ENCODE measurements around the gene STARD4.

Gene STARD4

DNA sequence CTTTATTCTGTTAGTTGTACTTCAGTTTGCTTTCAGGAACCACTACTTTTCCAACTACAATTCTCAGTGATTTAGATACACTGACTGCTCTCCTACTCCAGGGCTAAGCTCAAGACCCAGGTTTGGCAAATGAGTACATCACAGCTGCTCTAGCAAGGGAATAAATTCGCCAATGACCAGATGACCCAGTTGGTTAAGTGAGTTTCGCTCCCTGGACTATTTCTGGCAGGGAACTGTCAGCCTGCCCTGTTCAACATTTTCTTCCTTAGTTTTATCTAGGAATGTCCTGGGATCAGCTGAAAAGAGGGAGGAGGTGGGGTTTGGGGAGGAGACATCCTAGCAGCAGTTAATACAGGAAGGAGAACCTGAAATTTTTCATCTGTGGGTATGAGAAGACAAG lies 6.4 kb upstream of the STARD4 start:
- Histone ChIP-seq H3K9ac (ENCODE audit: low read depth, low read length) (no peak overlapping the region), H3K36me3 (ENCODE audit: insufficient read depth, low read depth, low read length) (no peaks in the 10 kb centered on the region), H3K9me3 (ENCODE audit: insufficient read depth, low read depth, low read length) (no peaks in the 10 kb centered on the region), H3K27me3 (ENCODE audit: insufficient read depth, low read length) (no peaks in the 10 kb centered on the region), H3K4me3 (ENCODE audit: low read length) (no peak overlapping the region), H3K4me1 (ENCODE audit: insufficient read depth, low read length) (peaks cover 5% of the 10 kb centered on the region; the same call in 1 of the 2 replicates), H3K27ac (ENCODE audit: low read length) (no peak overlapping the region)

- no peaks in the 10 kb centered on the region for H3K36me3 ChIP-seq (ENCODE audit: insufficient read depth, low read depth, low read length)
- H3K27ac ChIP-seq (ENCODE audit: low read length): no peak overlapping the region
- peaks cover 10% of the 10 kb centered on the region; the same call in 1 of the 2 replicates for H3K4me1 ChIP-seq (ENCODE audit: insufficient read depth, low read length)
- no peaks in the 10 kb centered on the region for H3K27me3 ChIP-seq (ENCODE audit: insufficient read depth, low read length)
- no peak overlapping the region for H3K9ac ChIP-seq (ENCODE audit: low read depth, low read length)
- no peak overlapping the region for H3K4me3 ChIP-seq (ENCODE audit: low read length)
- no peaks in the 10 kb centered on the region for H3K9me3 ChIP-seq (ENCODE audit: insufficient read depth, low read depth, low read length)
Measured at GRCh38 chr5:111517853-111518501, 5.6 kb upstream of the STARD4 start.

DNA sequence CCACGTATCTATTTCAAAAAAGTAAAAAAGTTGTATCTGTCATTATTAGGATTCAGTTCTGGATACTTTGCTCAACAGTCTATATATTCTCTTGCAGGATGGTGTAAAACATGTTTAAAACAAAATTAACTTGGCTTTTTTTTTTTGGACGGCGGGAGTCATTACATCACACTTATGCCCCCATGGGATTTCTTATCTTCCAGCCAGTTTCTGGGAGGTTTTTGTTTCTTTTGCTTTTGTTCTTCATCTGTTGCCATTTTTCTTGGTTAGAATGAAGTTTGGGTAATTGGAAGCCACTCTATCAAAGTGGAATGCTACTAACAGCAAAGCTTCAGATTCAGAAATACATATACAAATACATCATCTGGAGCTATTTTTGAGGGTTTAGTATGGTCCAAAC lies 1.8 kb upstream of the STARD4 start:
- no peaks in the 10 kb centered on the region for H3K36me3 ChIP-seq (ENCODE audit: insufficient read depth, low read depth, low read length)
- H3K4me1 ChIP-seq (ENCODE audit: insufficient read depth, low read length): peaks cover 30% of the 10 kb centered on the region; the same call in 1 of the 2 replicates
- no peak overlapping the region for H3K27ac ChIP-seq (ENCODE audit: low read length)
- no peak overlapping the region for H3K4me3 ChIP-seq (ENCODE audit: low read length)
- H3K9ac ChIP-seq (ENCODE audit: low read depth, low read length): peak overlapping the region; percentile 53; the same call in 1 of the 2 replicates
- H3K27me3 ChIP-seq (ENCODE audit: insufficient read depth, low read length): no peaks in the 10 kb centered on the region
- no peaks in the 10 kb centered on the region for H3K9me3 ChIP-seq (ENCODE audit: insufficient read depth, low read depth, low read length)

GRCh38 chr5:111513131-111513520 lies 791 bp upstream of the STARD4 start:
- Histone ChIP-seq H3K9ac (ENCODE audit: low read depth, low read length) (peak overlapping the region; percentile 92; the same call in 1 of the 2 replicates), H3K9me3 (ENCODE audit: insufficient read depth, low read depth, low read length) (no peaks in the 10 kb centered on the region), H3K4me1 (ENCODE audit: insufficient read depth, low read length) (peaks cover 30% of the 10 kb centered on the region; the same call in 1 of the 2 replicates), H3K36me3 (ENCODE audit: insufficient read depth, low read depth, low read length) (no peaks in the 10 kb centered on the region), H3K27me3 (ENCODE audit: insufficient read depth, low read length) (no peaks in the 10 kb centered on the region), H3K4me3 (ENCODE audit: low read length) (peak overlapping the region; percentile 94), H3K27ac (ENCODE audit: low read length) (peak overlapping the region; percentile 98)

DNA sequence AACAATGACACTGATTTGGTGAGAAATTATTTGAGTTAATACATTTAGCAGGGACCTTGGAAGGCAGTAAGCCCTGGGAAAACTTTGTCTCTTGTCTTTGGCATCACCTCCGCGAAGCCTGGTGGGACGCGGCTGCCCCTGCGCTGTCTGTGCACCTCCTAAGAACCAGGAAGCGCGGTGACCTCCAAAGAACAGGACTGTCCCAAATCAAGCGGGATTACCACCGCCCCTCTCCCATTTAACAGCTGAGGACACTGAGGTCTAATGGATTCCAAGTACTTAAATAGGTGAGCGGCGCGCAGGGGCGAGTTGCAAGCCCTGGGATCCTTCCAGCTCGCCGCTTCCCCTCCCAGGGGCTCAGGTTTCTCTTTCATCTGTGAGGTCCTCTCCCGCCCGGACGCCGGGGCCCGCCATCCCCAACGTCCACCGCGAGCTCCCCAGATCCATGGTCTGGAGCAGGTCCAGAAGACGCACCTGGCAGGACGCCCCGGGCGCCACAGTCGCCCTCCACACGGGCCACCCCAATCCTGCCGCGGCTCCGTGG lies 432 bp downstream of the STARD4 start:
- Histone ChIP-seq H3K27me3 (ENCODE audit: insufficient read depth, low read length) (no peaks in the 10 kb centered on the region), H3K4me3 (ENCODE audit: low read length) (peak overlapping the region; percentile 94), H3K4me1 (ENCODE audit: insufficient read depth, low read length) (peaks cover 34% of the 10 kb centered on the region; the same call in 1 of the 2 replicates), H3K9me3 (ENCODE audit: insufficient read depth, low read depth, low read length) (no peaks in the 10 kb centered on the region), H3K27ac (ENCODE audit: low read length) (peak overlapping the region; percentile 83), H3K9ac (ENCODE audit: low read depth, low read length) (peak overlapping the region; percentile 89), H3K36me3 (ENCODE audit: insufficient read depth, low read depth, low read length) (no peaks in the 10 kb centered on the region)

- Histone ChIP-seq H3K4me3 (ENCODE audit: low read length) (peak overlapping the region; percentile 94), H3K9ac (ENCODE audit: low read depth, low read length) (peak overlapping the region; percentile 89; the same call in 1 of the 2 replicates), H3K27me3 (ENCODE audit: insufficient read depth, low read length) (no peaks in the 10 kb centered on the region), H3K9me3 (ENCODE audit: insufficient read depth, low read depth, low read length) (no peaks in the 10 kb centered on the region), H3K36me3 (ENCODE audit: insufficient read depth, low read depth, low read length) (no peaks in the 10 kb centered on the region), H3K4me1 (ENCODE audit: insufficient read depth, low read length) (peaks cover 34% of the 10 kb centered on the region; the same call in 1 of the 2 replicates), H3K27ac (ENCODE audit: low read length) (peak overlapping the region; percentile 83)
Measured at GRCh38 chr5:111511174-111511830, 1.0 kb downstream of the STARD4 start.

DNA sequence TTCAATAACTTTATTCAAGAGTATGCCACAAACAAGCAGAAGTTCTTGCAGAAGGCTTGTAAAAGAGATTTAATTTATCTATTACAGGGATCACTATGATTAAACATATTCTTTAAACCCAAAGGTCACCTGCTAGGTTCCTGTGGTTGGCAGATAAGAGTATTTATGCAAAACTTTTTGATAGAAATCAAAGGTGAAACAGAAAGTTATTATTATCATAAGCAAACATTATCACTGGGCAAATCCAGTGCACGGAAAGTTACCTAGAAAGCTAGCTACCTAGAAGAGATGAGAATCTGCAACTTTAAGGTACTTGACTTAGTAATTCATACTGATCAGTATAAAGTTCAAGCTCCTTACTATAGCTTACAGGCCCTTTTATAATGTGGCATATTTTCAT lies 3.2 kb downstream of the STARD4 start:
- no peaks in the 10 kb centered on the region for H3K27me3 ChIP-seq (ENCODE audit: insufficient read depth, low read length)
- peaks cover 18% of the 10 kb centered on the region; the same call in 1 of the 2 replicates for H3K36me3 ChIP-seq (ENCODE audit: insufficient read depth, low read depth, low read length)
- H3K4me3 ChIP-seq (ENCODE audit: low read length): peak overlapping the region; percentile 94; the same call in 1 of the 2 replicates
- peak overlapping the region; percentile 14 for H3K27ac ChIP-seq (ENCODE audit: low read length)
- no peak overlapping the region; the same call in 1 of the 2 replicates for H3K9ac ChIP-seq (ENCODE audit: low read depth, low read length)
- peaks cover 32% of the 10 kb centered on the region; the same call in 1 of the 2 replicates for H3K4me1 ChIP-seq (ENCODE audit: insufficient read depth, low read length)
- no peaks in the 10 kb centered on the region for H3K9me3 ChIP-seq (ENCODE audit: insufficient read depth, low read depth, low read length)

DNA sequence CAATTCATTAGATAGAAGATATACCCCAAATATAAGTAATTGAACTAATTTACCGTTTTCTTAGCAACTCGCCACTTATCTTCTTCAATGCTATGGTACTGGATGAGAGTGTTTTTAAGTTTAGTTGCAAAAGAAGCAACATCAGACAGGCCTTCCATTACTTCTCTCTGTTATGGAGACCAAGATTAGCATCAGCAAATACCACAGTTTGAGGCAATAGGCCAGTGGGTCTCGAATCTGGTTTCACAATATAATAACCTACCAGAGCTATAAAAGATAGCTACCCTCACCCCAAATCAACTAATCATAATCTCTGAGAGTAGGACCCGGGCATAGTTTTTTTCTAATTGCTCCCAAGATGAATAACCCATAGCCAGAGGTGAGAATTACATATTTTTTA lies 5.1 kb downstream of the STARD4 start:
- Histone ChIP-seq H3K27ac (ENCODE audit: low read length) (no peak overlapping the region), H3K27me3 (ENCODE audit: insufficient read depth, low read length) (no peaks in the 10 kb centered on the region), H3K9me3 (ENCODE audit: insufficient read depth, low read depth, low read length) (no peaks in the 10 kb centered on the region), H3K4me1 (ENCODE audit: insufficient read depth, low read length) (peaks cover 22% of the 10 kb centered on the region; the same call in 1 of the 2 replicates), H3K4me3 (ENCODE audit: low read length) (no peak overlapping the region), H3K36me3 (ENCODE audit: insufficient read depth, low read depth, low read length) (peaks cover 24% of the 10 kb centered on the region; the same call in 1 of the 2 replicates), H3K9ac (ENCODE audit: low read depth, low read length) (no peak overlapping the region)

GRCh38 chr5:111505096-111505495 lies 7.2 kb downstream of the STARD4 start:
- Histone ChIP-seq H3K9me3 (ENCODE audit: insufficient read depth, low read depth, low read length) (no peaks in the 10 kb centered on the region), H3K9ac (ENCODE audit: low read depth, low read length) (no peak overlapping the region), H3K27ac (ENCODE audit: low read length) (no peak overlapping the region), H3K36me3 (ENCODE audit: insufficient read depth, low read depth, low read length) (peaks cover 43% of the 10 kb centered on the region), H3K4me1 (ENCODE audit: insufficient read depth, low read length) (peaks cover 11% of the 10 kb centered on the region; the same call in 1 of the 2 replicates), H3K4me3 (ENCODE audit: low read length) (no peak overlapping the region), H3K27me3 (ENCODE audit: insufficient read depth, low read length) (no peaks in the 10 kb centered on the region)

DNA sequence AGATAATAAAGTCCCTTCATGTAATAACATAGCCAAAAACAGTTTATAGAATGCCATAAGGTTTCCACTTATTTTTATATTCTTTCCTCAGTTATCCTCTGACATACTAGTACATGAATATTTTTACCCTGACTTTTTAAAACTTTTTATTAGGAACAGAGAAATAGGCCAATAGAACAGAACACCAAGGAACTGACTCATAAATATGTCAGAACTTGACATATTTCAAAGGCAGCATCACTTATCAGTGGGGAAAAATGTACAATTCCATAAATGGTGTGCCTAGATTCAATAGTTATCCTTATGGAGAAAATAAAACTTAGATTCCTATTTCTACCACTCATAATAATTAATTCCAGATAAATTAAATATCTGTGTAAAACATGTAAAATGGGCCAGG lies 9.4 kb downstream of the STARD4 start:
- H3K9ac ChIP-seq (ENCODE audit: low read depth, low read length): no peak overlapping the region
- peaks cover 64% of the 10 kb centered on the region for H3K36me3 ChIP-seq (ENCODE audit: insufficient read depth, low read depth, low read length)
- no peak overlapping the region for H3K27ac ChIP-seq (ENCODE audit: low read length)
- H3K4me3 ChIP-seq (ENCODE audit: low read length): no peak overlapping the region
- 0 out of 2 replicates have a peak, but pooled peaks cover 4% of the 10 kb centered on the region for H3K4me1 ChIP-seq (ENCODE audit: insufficient read depth, low read length)
- no peaks in the 10 kb centered on the region for H3K9me3 ChIP-seq (ENCODE audit: insufficient read depth, low read depth, low read length)
- no peaks in the 10 kb centered on the region for H3K27me3 ChIP-seq (ENCODE audit: insufficient read depth, low read length)

GRCh38 chr5:111498346-111498745 lies 14.0 kb downstream of the STARD4 start:
- Histone ChIP-seq H3K4me1 (ENCODE audit: insufficient read depth, low read length) (no peaks in the 10 kb centered on the region), H3K36me3 (ENCODE audit: insufficient read depth, low read depth, low read length) (peaks cover 72% of the 10 kb centered on the region), H3K9ac (ENCODE audit: low read depth, low read length) (no peak overlapping the region), H3K27ac (ENCODE audit: low read length) (no peak overlapping the region), H3K27me3 (ENCODE audit: insufficient read depth, low read length) (no peaks in the 10 kb centered on the region), H3K4me3 (ENCODE audit: low read length) (no peak overlapping the region), H3K9me3 (ENCODE audit: insufficient read depth, low read depth, low read length) (no peaks in the 10 kb centered on the region)
